NB4 (cell line): ENCODE data around the gene GPC4.
"Not testable (repeated sequence)": the region's sequence is repeated elsewhere in the genome, so short reads cannot be mapped to it uniquely, and the experiment has no call there.

Source experiments
- DNase-seq: peaks from one replicate; pipeline ENCODE4 v3.0.0; 2010; ENCODE audit warnings: low read depth
- H3K4me3 ChIP-seq: one replicate; pipeline ENCODE4 v1.5.1; 2011; ENCODE audit warnings: mild to moderate bottlenecking, low read depth, low read length, moderate library complexity
- MYC ChIP-seq: IDR thresholded peaks from 2 replicates; pipeline ENCODE4 v1.6.1; 2011; ENCODE audit warnings: low read depth, low read length
- POLR2A ChIP-seq: IDR thresholded peaks from 2 replicates; pipeline ENCODE4 v1.6.1; 2011; ENCODE audit warnings: mild to moderate bottlenecking; ENCODE audit not compliant: insufficient read length; ENCODE audit errors: extremely low read depth
- TF ChIP-seq, protein P1 (sequence below): IDR thresholded peaks from one replicate; pipeline ENCODE4 v1.5.1; 2012; ENCODE audit warnings: low read depth, low read length
- TF ChIP-seq, protein P2 (sequence below): IDR thresholded peaks from 2 replicates; pipeline ENCODE4 v1.6.1; 2011; ENCODE audit warnings: low read depth, low read length

Gene GPC4

DNA sequence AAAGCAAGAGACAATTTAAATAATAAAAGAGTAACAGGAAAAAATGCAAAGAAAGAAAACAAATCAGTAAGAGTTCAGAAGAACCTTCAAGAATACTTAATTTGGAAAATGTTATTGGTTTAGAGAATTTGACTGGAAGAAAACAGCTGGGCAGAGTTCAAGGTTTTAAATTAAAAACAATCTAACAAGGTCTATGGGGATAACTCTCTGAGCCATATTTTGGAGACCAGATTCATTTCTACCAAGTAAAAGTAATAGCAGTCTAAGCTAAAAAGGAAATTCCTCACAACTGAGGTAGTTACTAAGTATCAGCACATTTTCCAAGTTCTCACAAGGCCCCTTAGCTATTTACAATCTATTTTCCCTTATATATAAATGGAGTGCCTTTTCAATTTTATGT, 114.7 kb downstream of the GPC4 start:
- TF ChIP-seq, protein P1, sequence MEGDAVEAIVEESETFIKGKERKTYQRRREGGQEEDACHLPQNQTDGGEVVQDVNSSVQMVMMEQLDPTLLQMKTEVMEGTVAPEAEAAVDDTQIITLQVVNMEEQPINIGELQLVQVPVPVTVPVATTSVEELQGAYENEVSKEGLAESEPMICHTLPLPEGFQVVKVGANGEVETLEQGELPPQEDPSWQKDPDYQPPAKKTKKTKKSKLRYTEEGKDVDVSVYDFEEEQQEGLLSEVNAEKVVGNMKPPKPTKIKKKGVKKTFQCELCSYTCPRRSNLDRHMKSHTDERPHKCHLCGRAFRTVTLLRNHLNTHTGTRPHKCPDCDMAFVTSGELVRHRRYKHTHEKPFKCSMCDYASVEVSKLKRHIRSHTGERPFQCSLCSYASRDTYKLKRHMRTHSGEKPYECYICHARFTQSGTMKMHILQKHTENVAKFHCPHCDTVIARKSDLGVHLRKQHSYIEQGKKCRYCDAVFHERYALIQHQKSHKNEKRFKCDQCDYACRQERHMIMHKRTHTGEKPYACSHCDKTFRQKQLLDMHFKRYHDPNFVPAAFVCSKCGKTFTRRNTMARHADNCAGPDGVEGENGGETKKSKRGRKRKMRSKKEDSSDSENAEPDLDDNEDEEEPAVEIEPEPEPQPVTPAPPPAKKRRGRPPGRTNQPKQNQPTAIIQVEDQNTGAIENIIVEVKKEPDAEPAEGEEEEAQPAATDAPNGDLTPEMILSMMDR, result no peak
- TF ChIP-seq POLR2A, result no peak
- TF ChIP-seq, protein P2, sequence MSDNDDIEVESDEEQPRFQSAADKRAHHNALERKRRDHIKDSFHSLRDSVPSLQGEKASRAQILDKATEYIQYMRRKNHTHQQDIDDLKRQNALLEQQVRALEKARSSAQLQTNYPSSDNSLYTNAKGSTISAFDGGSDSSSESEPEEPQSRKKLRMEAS, result no peak
- no peak for TF ChIP-seq MYC
- H3K4me3 ChIP-seq, result no peak overlapping the region
- DNase-seq, result no peak

DNA sequence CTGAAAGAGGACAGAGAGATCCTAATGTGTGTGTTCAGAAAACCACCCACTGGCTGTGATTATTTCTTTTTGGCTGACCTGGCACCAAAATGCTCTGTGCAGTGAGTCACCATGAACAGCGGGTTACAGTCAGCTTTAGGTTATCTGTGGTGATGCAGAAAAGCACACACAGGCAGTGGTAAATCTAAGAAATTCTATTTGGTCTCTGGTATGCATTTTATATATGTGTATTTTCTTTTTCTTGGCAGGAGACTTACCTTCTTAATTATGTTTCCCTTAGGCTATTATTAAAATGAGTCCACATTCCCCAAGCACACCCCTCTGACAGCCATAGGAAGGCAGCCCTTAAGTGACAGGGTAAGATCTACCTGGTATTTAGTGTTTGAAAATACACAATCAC, 118.0 kb downstream of the GPC4 start:
- H3K4me3 ChIP-seq, result no peak overlapping the region
- TF ChIP-seq, protein P1, result no peak
- TF ChIP-seq MYC (no peak), POLR2A (no peak)
- TF ChIP-seq, protein P2, result no peak
- DNase-seq, result no peak

DNA sequence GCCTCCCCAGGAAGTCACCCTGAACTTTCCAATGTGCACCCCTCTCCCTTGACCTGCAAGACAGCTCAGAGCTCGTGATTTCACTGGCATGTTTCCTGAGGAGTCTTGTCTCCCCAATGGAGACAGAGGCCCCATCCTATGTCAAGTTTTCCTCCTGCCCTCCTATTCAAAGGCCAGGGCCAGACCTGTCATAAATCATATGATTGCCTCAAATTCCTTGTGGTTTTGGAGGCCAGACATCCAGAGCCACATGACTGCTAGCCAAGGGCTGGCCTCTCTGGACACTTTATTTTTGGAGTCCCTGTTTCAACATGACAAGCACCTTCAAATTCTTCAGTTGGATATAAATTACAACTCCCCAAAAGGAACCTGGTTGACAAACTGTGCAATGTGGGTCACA, 121.2 kb downstream of the GPC4 start:
- H3K4me3 ChIP-seq, result no peak overlapping the region
- TF ChIP-seq, protein P2, result no peak
- TF ChIP-seq POLR2A, result no peak
- no peak for TF ChIP-seq MYC
- no peak for DNase-seq

DNA sequence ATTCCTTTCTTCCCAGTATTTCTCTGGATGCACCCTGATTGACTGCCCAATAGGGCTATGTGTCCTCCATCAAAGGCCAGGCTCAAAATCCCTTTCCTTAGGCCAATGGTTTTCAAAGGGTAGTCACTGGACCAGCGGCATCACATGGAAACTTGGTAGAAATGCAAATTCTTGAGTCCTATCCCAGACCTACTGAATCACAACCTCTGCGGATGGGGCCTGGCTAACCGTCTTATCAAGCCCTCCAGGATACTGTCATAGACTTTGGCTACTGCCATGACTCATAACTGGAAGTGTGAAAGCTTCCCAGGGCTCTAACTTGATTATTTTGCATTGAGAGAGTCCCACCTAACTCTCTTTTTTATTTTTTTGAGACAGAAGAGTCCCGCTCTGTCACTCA, 125.2 kb downstream of the GPC4 start:
- H3K4me3 ChIP-seq, result no peak overlapping the region
- no peak for TF ChIP-seq POLR2A
- no peak for TF ChIP-seq MYC
- TF ChIP-seq, protein P1, result no peak
- TF ChIP-seq, protein P2, result no peak
- no peak for DNase-seq

DNA sequence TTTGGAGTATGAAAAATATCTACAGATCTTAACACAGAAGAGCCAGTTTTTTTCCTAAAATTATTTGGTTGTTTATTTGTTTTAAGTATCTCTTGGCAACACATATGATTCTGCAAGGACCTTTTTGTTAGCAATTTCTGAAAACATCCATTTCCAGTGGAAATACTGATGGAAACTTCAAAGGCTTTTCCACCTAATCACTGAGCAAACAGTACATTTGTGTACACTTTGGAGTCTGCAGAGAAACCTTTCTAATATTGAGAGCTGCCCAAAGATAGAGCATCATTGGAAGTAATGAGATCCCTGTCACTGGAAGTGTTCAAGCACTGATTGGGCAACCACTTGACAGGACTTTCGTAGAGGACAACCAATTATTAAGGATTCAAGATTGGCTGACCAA, 127.4 kb downstream of the GPC4 start:
- DNase-seq, result no peak
- TF ChIP-seq, protein P1, result no peak
- no peak for TF ChIP-seq POLR2A
- TF ChIP-seq, protein P2, result no peak
- no peak for TF ChIP-seq MYC
- no peak overlapping the region for H3K4me3 ChIP-seq

DNA sequence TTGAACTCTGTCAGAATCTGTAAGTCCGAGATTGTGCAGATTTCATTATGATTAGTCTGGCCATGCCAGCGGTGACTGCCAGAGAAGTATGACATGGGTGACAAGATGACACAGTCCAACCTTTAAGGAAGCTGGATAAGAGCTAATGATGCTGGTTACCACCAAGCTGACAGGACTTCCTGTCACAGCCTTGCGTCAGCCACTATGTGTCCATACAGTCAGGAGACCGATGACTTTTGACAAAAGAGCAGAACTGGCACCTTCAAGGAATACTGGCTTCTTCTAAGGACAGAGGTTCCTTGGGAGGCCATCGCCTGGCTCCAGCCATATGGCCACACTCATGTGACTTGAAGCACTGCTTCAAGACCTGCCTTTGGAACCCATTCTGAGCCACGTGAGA, 129.9 kb downstream of the GPC4 start:
- no peak overlapping the region for H3K4me3 ChIP-seq
- TF ChIP-seq MYC (no peak), POLR2A (no peak)
- TF ChIP-seq, protein P1, result no peak
- TF ChIP-seq, protein P2, result no peak
- no peak for DNase-seq

DNA sequence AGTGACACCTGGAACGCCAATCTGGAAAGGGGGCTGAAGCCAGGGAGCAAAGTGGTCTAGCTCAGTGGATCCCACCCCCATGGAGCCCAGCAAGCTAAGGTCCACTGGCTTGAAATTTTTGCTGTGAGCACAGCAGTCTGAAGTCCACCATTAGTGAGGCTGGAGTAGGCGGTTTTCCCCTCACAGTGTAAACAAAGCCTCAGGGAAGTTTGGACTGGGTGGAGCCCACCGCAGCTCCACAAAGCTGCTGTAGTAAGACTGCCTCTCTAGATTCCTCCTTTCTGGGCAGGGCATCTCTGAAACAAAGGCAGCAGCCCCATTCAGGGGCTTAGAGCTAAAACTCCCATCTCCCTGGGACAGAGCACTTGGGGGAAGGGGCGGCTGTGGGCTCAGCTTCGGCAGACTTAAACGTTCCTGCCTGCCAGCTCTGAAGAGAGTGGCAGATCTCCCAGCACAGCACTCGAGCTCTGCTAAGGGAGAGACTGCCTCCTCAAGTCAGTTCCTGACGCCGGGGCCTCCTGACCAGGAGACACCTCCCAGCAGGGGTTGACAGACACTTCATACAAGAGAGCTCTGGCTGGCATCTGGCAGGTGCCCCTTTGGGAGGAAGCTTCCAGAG, 136.1 kb downstream of the GPC4 start:
- DNase-seq, H3K4me3 ChIP-seq: not testable (repeated sequence)
